Measurements from ENCODE around the gene RPL38. TPM values are rescaled to one million over a fixed set of nuclear protein-coding genes. Genes with fewer than 3 reads are reported as not detected.

RPL38 gene
- total and polyA plus RNA-seq, 2 of the 4 experiments (the other 2 are of a cell fraction), result 111 to 527 TPM

GRCh38 chr17:74224959-74225725 is 21.7 kb downstream of the RPL38 start:
- Histone ChIP-seq H2AFZ (replicated peaks; ENCODE audit: low read length, poor library complexity) (no peak overlapping the region), H2AK9ac (replicated peaks; ENCODE audit: low read depth, low read length, poor library complexity) (no peak overlapping the region), H4K5ac (ENCODE audit: low read depth, low read length) (no peak overlapping the region), H3K9me3 (ENCODE audit: control insufficient read depth, insufficient read depth, low read length) (no peaks in the 10 kb centered on the region), H4K8ac (ENCODE audit: low read depth in 2 of 2, low read length in 2 of 2) (no peak overlapping the region), H3K9ac (ENCODE audit: low read depth, low read length) (no peak overlapping the region), H3K4me3 (ENCODE audit: insufficient read depth, low read depth, low read length) (no peak overlapping the region), H4K20me1 (ENCODE audit: insufficient read depth, low read length) (no peaks in the 10 kb centered on the region), H2BK120ac (ENCODE audit: low read depth, low read length) (no peak overlapping the region), H3K36me3 (ENCODE audit: control insufficient read depth, insufficient read depth, low read length) (no peaks in the 10 kb centered on the region), H3K14ac (replicated peaks; ENCODE audit: low read depth, low read length) (no peak overlapping the region), H3K18ac (ENCODE audit: low read depth, low read length) (no peak overlapping the region), H2BK15ac (ENCODE audit: low read depth, low read length) (no peak overlapping the region), H3K4me2 (ENCODE audit: low read depth, low read length) (no peak overlapping the region), H3K27ac (ENCODE audit: insufficient read depth, low read length) (no peak overlapping the region), H2AK5ac (ENCODE audit: low read depth, low read length) (no peak overlapping the region), H3K4ac (ENCODE audit: low read depth, low read length) (no peak overlapping the region), H4K91ac (ENCODE audit: insufficient read depth, low read depth, low read length) (no peak overlapping the region), H3K79me1 (ENCODE audit: low read depth in 1 of 2, low read length in 2 of 2) (no peaks in the 10 kb centered on the region), H3K4me1 (ENCODE audit: control insufficient read depth, insufficient read depth, low read length) (no peaks in the 10 kb centered on the region), H3K23ac (ENCODE audit: low read depth, low read length) (no peak overlapping the region), H3K9me1 (ENCODE audit: insufficient read depth, low read length) (no peaks in the 10 kb centered on the region), H2BK20ac (ENCODE audit: low read depth, low read length) (no peak overlapping the region), H3K27me3 (ENCODE audit: control insufficient read depth, insufficient read depth, low read length) (no peaks in the 10 kb centered on the region), H3K56ac (ENCODE audit: extremely low read depth, insufficient read depth, low read length) (no peak overlapping the region), H2BK5ac (ENCODE audit: low read depth, low read length, poor library complexity, severe bottlenecking) (no peak overlapping the region)
- intact Hi-C loops (cut with micrococcal nuclease) (no loop called here), dilution Hi-C loops (cut with HindIII; ENCODE audit: low sequenced_read_pairs, unreplicated experiment) (no loop called here), in situ Hi-C loops (cut with MboI; ENCODE audit: low sequenced_read_pairs) (loop anchor here (25.0 kb wide), 1 partner anchor 637 kb away; the partner anchor contains the start of genes FDXR and GRIN2C)
- ChIA-PET CTCF (interaction anchor here (1.1 kb wide), 1 partner anchor 12 kb away, joined by 4 read pairs; no protein-coding TSS in a partner anchor), POLR2A (ENCODE audit: unreplicated experiment) (no interaction called here)
- BruUV-seq (replicated peaks), result no TSS peak
- 80% methylated on average over 13 of the region's 20 CpGs; no CpG with 5 or more reads in 1 of the 2 experiments for WGBS, 2 experiments (ENCODE audit: extremely low coverage in 2 of 2, insufficient read length in 1 of 2)
- no peak for DNase-seq
- ATAC-seq (ENCODE audit: low read depth), result no peak
- TF ChIP-seq MXI1 (IDR thresholded peaks at IDR 0.05; ENCODE audit: borderline replicate concordance, low read depth, low read length) (no peak), RFX5 (IDR thresholded peaks at IDR 0.05; ENCODE audit: low read depth, low read length) (no peak), USF2 (IDR thresholded peaks at IDR 0.05; ENCODE audit: low read depth, low read length) (no peak), CTCF (conservative IDR thresholded peaks at IDR 0.05; ENCODE audit: low read depth, low read length) (no peak), NFE2L2 (IDR thresholded peaks at IDR 0.05; ENCODE audit: low read depth, low read length) (no peak), MAZ (IDR thresholded peaks at IDR 0.05; ENCODE audit: borderline replicate concordance, low read depth, low read length) (no peak), BHLHE40 (IDR thresholded peaks at IDR 0.05; ENCODE audit: low read depth, low read length) (no peak)
